Measurements from ENCODE around the gene ECPAS.

DNA sequence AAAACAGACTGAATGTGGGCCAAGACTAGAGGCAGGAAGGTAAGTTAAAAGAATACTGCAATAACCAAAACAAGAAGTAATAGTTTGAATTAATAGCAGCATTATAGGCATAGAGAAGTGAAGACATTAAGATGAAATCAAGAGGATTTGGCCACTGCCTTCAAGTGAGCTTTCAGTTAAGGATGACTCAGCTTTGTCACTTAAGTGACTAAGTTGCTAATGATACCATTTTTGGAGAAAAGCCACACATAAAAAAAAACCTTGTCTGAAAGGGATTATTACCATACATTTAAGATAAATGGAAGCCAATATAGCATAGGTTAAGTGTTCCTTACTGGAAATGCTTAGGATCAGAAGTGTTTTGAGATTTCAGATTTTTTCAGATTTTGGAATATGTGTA lies 57.0 kb downstream of the ECPAS start:
- TF ChIP-seq, protein P1, sequence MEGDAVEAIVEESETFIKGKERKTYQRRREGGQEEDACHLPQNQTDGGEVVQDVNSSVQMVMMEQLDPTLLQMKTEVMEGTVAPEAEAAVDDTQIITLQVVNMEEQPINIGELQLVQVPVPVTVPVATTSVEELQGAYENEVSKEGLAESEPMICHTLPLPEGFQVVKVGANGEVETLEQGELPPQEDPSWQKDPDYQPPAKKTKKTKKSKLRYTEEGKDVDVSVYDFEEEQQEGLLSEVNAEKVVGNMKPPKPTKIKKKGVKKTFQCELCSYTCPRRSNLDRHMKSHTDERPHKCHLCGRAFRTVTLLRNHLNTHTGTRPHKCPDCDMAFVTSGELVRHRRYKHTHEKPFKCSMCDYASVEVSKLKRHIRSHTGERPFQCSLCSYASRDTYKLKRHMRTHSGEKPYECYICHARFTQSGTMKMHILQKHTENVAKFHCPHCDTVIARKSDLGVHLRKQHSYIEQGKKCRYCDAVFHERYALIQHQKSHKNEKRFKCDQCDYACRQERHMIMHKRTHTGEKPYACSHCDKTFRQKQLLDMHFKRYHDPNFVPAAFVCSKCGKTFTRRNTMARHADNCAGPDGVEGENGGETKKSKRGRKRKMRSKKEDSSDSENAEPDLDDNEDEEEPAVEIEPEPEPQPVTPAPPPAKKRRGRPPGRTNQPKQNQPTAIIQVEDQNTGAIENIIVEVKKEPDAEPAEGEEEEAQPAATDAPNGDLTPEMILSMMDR (IDR thresholded peaks at IDR 0.05): no peak
- TF ChIP-seq EP300 (IDR thresholded peaks at IDR 0.05) (no peak), POLR2A (IDR thresholded peaks at IDR 0.05) (no peak)
